SK-N-SH (cell line): ENCODE results near the gene NEU4. TPM values are rescaled to one million over a fixed set of nuclear protein-coding genes. Genes with fewer than 3 reads are reported as not detected.

Experiments
- CTCF ChIA-PET: fragments of 300-600, 350-600 bp; formaldehyde crosslinking; extraction: SDS; loops from one replicate; lab custom pipeline; 2021; lab: Yijun Ruan, JAX
- POLR2A ChIA-PET: fragments of 350-600 bp; sonication (Branson Sonifier 250); formaldehyde crosslinking; extraction: SDS; loops from one replicate; lab custom pipeline; 2020; ENCODE audit warnings: antibody characterized with exemption, inconsistent platforms; lab: Yijun Ruan, JAX
- DNase-seq: peaks from one replicate; pipeline ENCODE4 v3.0.0; 2012
- H2AFZ ChIP-seq: fragments of 200-600 bp; sonication (generic); 2 replicates; pipeline ENCODE4 v1.8.1; 2016; ENCODE audit warnings: antibody characterized with exemption, mild to moderate bottlenecking, low read depth
- H3F3A ChIP-seq: fragments of 200-600 bp; sonication (generic); replicated peaks from 2 replicates; pipeline ENCODE3; 2016; ENCODE audit warnings: antibody characterized with exemption, mild to moderate bottlenecking; ENCODE audit not compliant: insufficient read depth
- H3K27ac ChIP-seq, 2 experiments: fragments of 200-500 bp in 1 of 2; fragments of 200-600 bp in 1 of 2; sonication (Bioruptor generic) in 1 of 2; sonication (generic), shearing (Covaris generic) in 1 of 2; 2 replicates each; pipeline versions ENCODE4 v1.5.1 to v1.6.1; 2014 to 2016; ENCODE audit warnings: low read depth in 2 of 2, inconsistent platforms in 1 of 2, low read length in 1 of 2, mild to moderate bottlenecking in 1 of 2, mixed read lengths in 1 of 2
- H3K27me3 ChIP-seq: fragments of 200-600 bp; sonication (generic), shearing (Covaris generic); 2 replicates; pipeline ENCODE4 v1.6.1; 2016; ENCODE audit warnings: mixed run types; ENCODE audit not compliant: insufficient read depth
- H3K36me3 ChIP-seq, 2 experiments: fragments of 200-500 bp in 1 of 2; fragments of 200-600 bp in 1 of 2; sonication (Bioruptor generic) in 1 of 2; sonication (generic) in 1 of 2; replicated peaks in 1 of 2; 2 replicates each; pipeline versions ENCODE3 to v1.5.1; 2014 to 2016; ENCODE audit warnings: low read length in 1 of 2, mild to moderate bottlenecking in 1 of 2; ENCODE audit not compliant: insufficient read depth in 2 of 2, control insufficient read depth in 1 of 2
- H3K4me1 ChIP-seq, 2 experiments: fragments of 200-500 bp in 1 of 2; fragments of 200-600 bp in 1 of 2; sonication (Bioruptor generic) in 1 of 2; sonication (generic), shearing (Covaris generic) in 1 of 2; 2 replicates each; pipeline versions ENCODE4 v1.5.1 to v1.6.1; 2014 to 2016; ENCODE audit warnings: low read depth in 1 of 2, low read length in 1 of 2, mixed run types in 1 of 2; ENCODE audit not compliant: insufficient read depth in 2 of 2, control insufficient read depth in 1 of 2
- H3K4me2 ChIP-seq: fragments of 200-600 bp; sonication (generic), shearing (Covaris generic); 2 replicates; pipeline ENCODE4 v1.6.1; 2017; ENCODE audit warnings: mixed run types
- H3K4me3 ChIP-seq, 2 experiments: fragments of 200-500 bp in 1 of 2; fragments of 200-600 bp in 1 of 2; sonication (Bioruptor generic) in 1 of 2; sonication (generic), shearing (Covaris generic) in 1 of 2; 2 replicates each; pipeline versions ENCODE4 v1.5.1 to v1.8.1; 2014 to 2016; ENCODE audit warnings: low read depth in 2 of 2, inconsistent platforms in 1 of 2, low read length in 1 of 2, mild to moderate bottlenecking in 1 of 2, mixed read lengths in 1 of 2, moderate library complexity in 1 of 2
- H3K79me2 ChIP-seq: fragments of 200-600 bp; sonication (generic); 2 replicates; pipeline ENCODE4 v1.8.1; 2017; ENCODE audit warnings: mild to moderate bottlenecking; ENCODE audit not compliant: insufficient read depth
- H3K9ac ChIP-seq: fragments of 200-600 bp; sonication (generic); 2 replicates; pipeline ENCODE4 v1.6.1; 2017; ENCODE audit warnings: mixed run types
- H3K9me2 ChIP-seq: fragments of 200-600 bp; sonication (generic); 2 replicates; pipeline ENCODE4 v1.6.1; 2017; ENCODE audit warnings: mixed run types
- H3K9me3 ChIP-seq: fragments of 200-600 bp; sonication (generic); 2 replicates; pipeline ENCODE4 v1.6.1; 2017; ENCODE audit warnings: mixed run types, mild to moderate bottlenecking, moderate library complexity
- H4K20me1 ChIP-seq: fragments of 200-600 bp; sonication (generic); 2 replicates; pipeline ENCODE4 v1.6.1; 2017; ENCODE audit warnings: mild to moderate bottlenecking, mixed run types; ENCODE audit not compliant: insufficient read depth
- ELF1 ChIP-seq: IDR thresholded peaks from 2 replicates; pipeline ENCODE4 v1.4.0; 2012
- EP300 ChIP-seq, 2 experiments: IDR thresholded peaks; 2 replicates each; pipeline versions ENCODE4 v1.4.0 to v1.6.1; 2012; ENCODE audit warnings: borderline replicate concordance in 1 of 2, low read depth in 1 of 2, low read length in 1 of 2
- JUND ChIP-seq: IDR thresholded peaks from 2 replicates; pipeline ENCODE4 v1.4.0; 2012
- NRF1 ChIP-seq: IDR thresholded peaks from 2 replicates; pipeline ENCODE4 v1.6.1; 2012; ENCODE audit warnings: low read depth, mild to moderate bottlenecking, low read length
- POLR2AphosphoS5 ChIP-seq: IDR thresholded peaks from 2 replicates; pipeline ENCODE4 v1.6.1; 2012; ENCODE audit warnings: low read depth, low read length
- SIN3A ChIP-seq: IDR thresholded peaks from 2 replicates; pipeline ENCODE4 v1.6.1; 2012; ENCODE audit warnings: low read depth, mild to moderate bottlenecking, low read length, moderate library complexity, borderline replicate concordance
- TAF1 ChIP-seq: IDR thresholded peaks from 2 replicates; pipeline ENCODE4 v1.6.1; 2012; ENCODE audit warnings: low read depth, mild to moderate bottlenecking, low read length, moderate library complexity, borderline replicate concordance
- TCF12 ChIP-seq: IDR thresholded peaks from 2 replicates; pipeline ENCODE4 v1.4.0; 2012
- WGBS: methylation state at CpG from one replicate; pipeline ENCODE4 v1.1.6; 2017; ENCODE audit warnings: low lambda C conversion rate; 5-methylcytosine and 5-hydroxymethylcytosine counted together
- polyA plus RNA-seq, 3 experiments: library from polyadenylated mRNA; depleted of rRNA; stranded (reverse); fragments of >200 nt; gene quantifications; 2 replicates each; pipeline ENCODE4 v1.2.3, GENCODE V29; 2012
- TF ChIP-seq, protein P1 (sequence below): IDR thresholded peaks from 2 replicates; pipeline ENCODE4 v1.6.1; 2012; ENCODE audit warnings: mild to moderate bottlenecking, low read depth, low read length, moderate library complexity
- TF ChIP-seq, protein P2 (sequence below): fragments of 150-350 bp; IDR thresholded peaks from 2 replicates; pipeline ENCODE4 v1.6.1; 2016; ENCODE audit warnings: mild to moderate bottlenecking, low read depth, low read length
- TF ChIP-seq, protein P3 (sequence below): fragments of 150-350 bp; IDR thresholded peaks from 2 replicates; pipeline ENCODE4 v1.6.1; 2017; ENCODE audit warnings: antibody characterized with exemption, low read length, low read depth, borderline replicate concordance
- TF ChIP-seq, protein P4 (sequence below): IDR thresholded peaks from 2 replicates; pipeline ENCODE4 v1.4.0; 2012; ENCODE audit warnings: low read depth, borderline replicate concordance

Gene NEU4
- polyA plus RNA-seq, 1 of the 3 experiments (the other 2 are of a cell fraction), result 0.05 TPM

DNA sequence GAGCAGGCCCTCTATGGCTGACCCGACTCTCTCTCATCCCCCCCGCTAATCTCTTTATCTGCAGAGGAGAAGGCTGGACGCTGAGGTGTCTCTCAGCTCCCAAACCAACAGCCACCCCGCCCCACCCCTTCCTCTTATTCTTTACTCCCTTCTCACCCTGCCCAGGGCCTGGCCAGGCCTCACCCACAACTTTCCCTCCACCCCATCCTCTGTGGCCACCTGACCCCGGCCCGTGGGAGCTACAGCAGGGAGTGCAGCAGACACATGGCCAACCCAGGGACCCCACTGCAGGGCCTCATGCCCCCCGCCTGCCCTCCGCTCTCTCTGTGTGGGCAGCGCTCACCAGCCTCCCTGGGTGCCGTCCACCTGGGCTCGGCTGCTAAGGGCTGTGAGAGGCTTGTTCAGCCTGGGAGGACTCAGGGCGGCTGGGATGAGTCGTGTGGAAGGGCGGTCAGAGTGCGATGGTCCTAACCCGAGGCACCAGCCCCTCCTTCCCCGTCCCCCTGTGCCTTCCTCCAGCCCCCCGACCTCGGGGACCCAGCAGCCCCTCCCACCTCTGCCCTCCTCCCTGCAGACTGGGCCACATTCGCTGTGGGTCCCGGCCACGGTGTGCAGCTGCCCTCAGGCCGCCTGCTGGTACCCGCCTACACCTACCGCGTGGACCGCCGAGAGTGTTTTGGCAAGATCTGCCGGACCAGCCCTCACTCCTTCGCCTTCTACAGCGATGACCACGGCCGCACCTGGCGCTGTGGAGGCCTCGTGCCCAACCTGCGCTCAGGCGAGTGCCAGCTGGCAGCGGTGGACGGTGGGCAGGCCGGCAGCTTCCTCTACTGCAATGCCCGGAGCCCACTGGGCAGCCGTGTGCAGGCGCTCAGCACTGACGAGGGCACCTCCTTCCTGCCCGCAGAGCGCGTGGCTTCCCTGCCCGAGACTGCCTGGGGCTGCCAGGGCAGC, 6.8 kb downstream of the NEU4 start:
- H3F3A ChIP-seq, result no peaks in the 10 kb centered on the region
- no peaks in the 10 kb centered on the region for H3K9me3 ChIP-seq
- WGBS, result 78% methylated on average over 37 of the region's 48 CpGs
- POLR2A ChIA-PET, result no interaction called here
- no peaks in the 10 kb centered on the region for H3K36me3 ChIP-seq
- peak; percentile 29 for DNase-seq
- peaks cover 0 to 9% of the 10 kb centered on the region in 2 experiments; a peak in 2 of 4 replicates for H3K4me1 ChIP-seq
- CTCF ChIA-PET, result no interaction called here
- no peak overlapping the region for H3K27ac ChIP-seq
- no peak overlapping the region for H3K4me2 ChIP-seq
- no peaks in the 10 kb centered on the region for H3K79me2 ChIP-seq
- H3K4me3 ChIP-seq, result no peak overlapping the region
- TF ChIP-seq, protein P1, sequence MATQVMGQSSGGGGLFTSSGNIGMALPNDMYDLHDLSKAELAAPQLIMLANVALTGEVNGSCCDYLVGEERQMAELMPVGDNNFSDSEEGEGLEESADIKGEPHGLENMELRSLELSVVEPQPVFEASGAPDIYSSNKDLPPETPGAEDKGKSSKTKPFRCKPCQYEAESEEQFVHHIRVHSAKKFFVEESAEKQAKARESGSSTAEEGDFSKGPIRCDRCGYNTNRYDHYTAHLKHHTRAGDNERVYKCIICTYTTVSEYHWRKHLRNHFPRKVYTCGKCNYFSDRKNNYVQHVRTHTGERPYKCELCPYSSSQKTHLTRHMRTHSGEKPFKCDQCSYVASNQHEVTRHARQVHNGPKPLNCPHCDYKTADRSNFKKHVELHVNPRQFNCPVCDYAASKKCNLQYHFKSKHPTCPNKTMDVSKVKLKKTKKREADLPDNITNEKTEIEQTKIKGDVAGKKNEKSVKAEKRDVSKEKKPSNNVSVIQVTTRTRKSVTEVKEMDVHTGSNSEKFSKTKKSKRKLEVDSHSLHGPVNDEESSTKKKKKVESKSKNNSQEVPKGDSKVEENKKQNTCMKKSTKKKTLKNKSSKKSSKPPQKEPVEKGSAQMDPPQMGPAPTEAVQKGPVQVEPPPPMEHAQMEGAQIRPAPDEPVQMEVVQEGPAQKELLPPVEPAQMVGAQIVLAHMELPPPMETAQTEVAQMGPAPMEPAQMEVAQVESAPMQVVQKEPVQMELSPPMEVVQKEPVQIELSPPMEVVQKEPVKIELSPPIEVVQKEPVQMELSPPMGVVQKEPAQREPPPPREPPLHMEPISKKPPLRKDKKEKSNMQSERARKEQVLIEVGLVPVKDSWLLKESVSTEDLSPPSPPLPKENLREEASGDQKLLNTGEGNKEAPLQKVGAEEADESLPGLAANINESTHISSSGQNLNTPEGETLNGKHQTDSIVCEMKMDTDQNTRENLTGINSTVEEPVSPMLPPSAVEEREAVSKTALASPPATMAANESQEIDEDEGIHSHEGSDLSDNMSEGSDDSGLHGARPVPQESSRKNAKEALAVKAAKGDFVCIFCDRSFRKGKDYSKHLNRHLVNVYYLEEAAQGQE, result no peak
- TF ChIP-seq POLR2AphosphoS5 (no peak), SIN3A (no peak), NRF1 (no peak), ELF1 (no peak), JUND (no peak)
- no peaks in the 10 kb centered on the region for H3K9me2 ChIP-seq
- H4K20me1 ChIP-seq, result no peaks in the 10 kb centered on the region
- H2AFZ ChIP-seq, result no peak overlapping the region
- no peaks in the 10 kb centered on the region for H3K27me3 ChIP-seq
- H3K9ac ChIP-seq, result no peak overlapping the region

DNA sequence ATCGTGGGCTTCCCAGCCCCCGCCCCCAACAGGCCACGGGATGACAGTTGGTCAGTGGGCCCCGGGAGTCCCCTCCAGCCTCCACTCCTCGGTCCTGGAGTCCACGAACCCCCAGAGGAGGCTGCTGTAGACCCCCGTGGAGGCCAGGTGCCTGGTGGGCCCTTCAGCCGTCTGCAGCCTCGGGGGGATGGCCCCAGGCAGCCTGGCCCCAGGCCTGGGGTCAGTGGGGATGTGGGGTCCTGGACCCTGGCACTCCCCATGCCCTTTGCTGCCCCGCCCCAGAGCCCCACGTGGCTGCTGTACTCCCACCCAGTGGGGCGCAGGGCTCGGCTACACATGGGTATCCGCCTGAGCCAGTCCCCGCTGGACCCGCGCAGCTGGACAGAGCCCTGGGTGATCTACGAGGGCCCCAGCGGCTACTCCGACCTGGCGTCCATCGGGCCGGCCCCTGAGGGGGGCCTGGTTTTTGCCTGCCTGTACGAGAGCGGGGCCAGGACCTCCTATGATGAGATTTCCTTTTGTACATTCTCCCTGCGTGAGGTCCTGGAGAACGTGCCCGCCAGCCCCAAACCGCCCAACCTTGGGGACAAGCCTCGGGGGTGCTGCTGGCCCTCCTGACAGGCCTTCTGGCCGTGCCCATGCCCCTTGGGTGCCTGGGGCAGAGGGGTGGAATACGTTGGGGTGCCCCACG, 7.6 kb downstream of the NEU4 start:
- H3K27ac ChIP-seq, result no peak overlapping the region
- POLR2A ChIA-PET, result no interaction called here
- H2AFZ ChIP-seq, result no peak overlapping the region

More for the DNA sequence above, 7.6 kb downstream of the NEU4 start:
- no peak overlapping the region for H3K9ac ChIP-seq
- H3F3A ChIP-seq, result no peaks in the 10 kb centered on the region
- no peaks in the 10 kb centered on the region for H3K9me2 ChIP-seq
- H4K20me1 ChIP-seq, result no peaks in the 10 kb centered on the region
- no peaks in the 10 kb centered on the region for H3K36me3 ChIP-seq
- 26% methylated on average over 6 of the region's 33 CpGs for WGBS
- no peak overlapping the region for H3K4me2 ChIP-seq
- peaks cover 0 to 8% of the 10 kb centered on the region in 2 experiments; a peak in 2 of 4 replicates for H3K4me1 ChIP-seq
- no peaks in the 10 kb centered on the region for H3K27me3 ChIP-seq
- no peak overlapping the region for H3K4me3 ChIP-seq
- peak; percentile 25 for DNase-seq
- CTCF ChIA-PET, result interaction anchor here (0.5 kb wide), 1 partner anchor 19 kb away, joined by 3 read pairs; no protein-coding TSS in a partner anchor
- H3K9me3 ChIP-seq, result no peaks in the 10 kb centered on the region
- TF ChIP-seq NRF1 (no peak), EP300 (IDR thresholded peaks at IDR 0.05; ENCODE audit: borderline replicate concordance in 1 of 2, low read depth in 1 of 2, low read length in 1 of 2) (no peak), JUND (no peak), TAF1 (no peak), SIN3A (no peak), TCF12 (no peak)
- TF ChIP-seq, protein P2, sequence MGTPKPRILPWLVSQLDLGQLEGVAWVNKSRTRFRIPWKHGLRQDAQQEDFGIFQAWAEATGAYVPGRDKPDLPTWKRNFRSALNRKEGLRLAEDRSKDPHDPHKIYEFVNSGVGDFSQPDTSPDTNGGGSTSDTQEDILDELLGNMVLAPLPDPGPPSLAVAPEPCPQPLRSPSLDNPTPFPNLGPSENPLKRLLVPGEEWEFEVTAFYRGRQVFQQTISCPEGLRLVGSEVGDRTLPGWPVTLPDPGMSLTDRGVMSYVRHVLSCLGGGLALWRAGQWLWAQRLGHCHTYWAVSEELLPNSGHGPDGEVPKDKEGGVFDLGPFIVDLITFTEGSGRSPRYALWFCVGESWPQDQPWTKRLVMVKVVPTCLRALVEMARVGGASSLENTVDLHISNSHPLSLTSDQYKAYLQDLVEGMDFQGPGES, result no peak
- TF ChIP-seq, protein P3, sequence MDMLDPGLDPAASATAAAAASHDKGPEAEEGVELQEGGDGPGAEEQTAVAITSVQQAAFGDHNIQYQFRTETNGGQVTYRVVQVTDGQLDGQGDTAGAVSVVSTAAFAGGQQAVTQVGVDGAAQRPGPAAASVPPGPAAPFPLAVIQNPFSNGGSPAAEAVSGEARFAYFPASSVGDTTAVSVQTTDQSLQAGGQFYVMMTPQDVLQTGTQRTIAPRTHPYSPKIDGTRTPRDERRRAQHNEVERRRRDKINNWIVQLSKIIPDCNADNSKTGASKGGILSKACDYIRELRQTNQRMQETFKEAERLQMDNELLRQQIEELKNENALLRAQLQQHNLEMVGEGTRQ, result no peak
- TF ChIP-seq, protein P4, sequence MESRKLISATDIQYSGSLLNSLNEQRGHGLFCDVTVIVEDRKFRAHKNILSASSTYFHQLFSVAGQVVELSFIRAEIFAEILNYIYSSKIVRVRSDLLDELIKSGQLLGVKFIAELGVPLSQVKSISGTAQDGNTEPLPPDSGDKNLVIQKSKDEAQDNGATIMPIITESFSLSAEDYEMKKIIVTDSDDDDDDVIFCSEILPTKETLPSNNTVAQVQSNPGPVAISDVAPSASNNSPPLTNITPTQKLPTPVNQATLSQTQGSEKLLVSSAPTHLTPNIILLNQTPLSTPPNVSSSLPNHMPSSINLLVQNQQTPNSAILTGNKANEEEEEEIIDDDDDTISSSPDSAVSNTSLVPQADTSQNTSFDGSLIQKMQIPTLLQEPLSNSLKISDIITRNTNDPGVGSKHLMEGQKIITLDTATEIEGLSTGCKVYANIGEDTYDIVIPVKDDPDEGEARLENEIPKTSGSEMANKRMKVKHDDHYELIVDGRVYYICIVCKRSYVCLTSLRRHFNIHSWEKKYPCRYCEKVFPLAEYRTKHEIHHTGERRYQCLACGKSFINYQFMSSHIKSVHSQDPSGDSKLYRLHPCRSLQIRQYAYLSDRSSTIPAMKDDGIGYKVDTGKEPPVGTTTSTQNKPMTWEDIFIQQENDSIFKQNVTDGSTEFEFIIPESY, result no peak
- H3K79me2 ChIP-seq, result no peaks in the 10 kb centered on the region
